NOMO-1 treated with DMSO at 0.1 percent for 48 hours (cell line): ENCODE measurements around the gene LDB3.

Experiments
- DNase-seq: peaks from one replicate; lab custom pipeline; 2025; ENCODE audit not compliant: unreplicated experiment; lab: John Stamatoyannopoulos, UW

Gene LDB3

GRCh38 chr10:86684331-86685097 lies 16.2 kb downstream of the LDB3 start:
- DNase-seq = no peak

- DNase-seq = no peak
These were observed 17.1 kb downstream of the LDB3 start for GRCh38 chr10:86685416-86685815.

- no peak for DNase-seq
These were observed 17.8 kb downstream of the LDB3 start for GRCh38 chr10:86685893-86686632.

GRCh38 chr10:86686972-86687371 lies 18.7 kb downstream of the LDB3 start:
- DNase-seq = no peak

GRCh38 chr10:86687750-86688149 lies 19.4 kb downstream of the LDB3 start:
- DNase-seq = no peak

- DNase-seq = peak; percentile 77
These were observed 20.1 kb downstream of the LDB3 start for GRCh38 chr10:86688398-86688921.

GRCh38 chr10:86689146-86689545 lies 20.8 kb downstream of the LDB3 start:
- no peak for DNase-seq

- no peak for DNase-seq
These were observed 21.9 kb downstream of the LDB3 start for GRCh38 chr10:86690231-86690630.

- no peak for DNase-seq
These were observed 22.4 kb downstream of the LDB3 start for GRCh38 chr10:86690657-86691084.

- no peak for DNase-seq
These were observed 23.2 kb downstream of the LDB3 start for GRCh38 chr10:86691333-86692022.

GRCh38 chr10:86692023-86692514 lies 23.8 kb downstream of the LDB3 start:
- no peak for DNase-seq

- no peak for DNase-seq
These were observed 24.4 kb downstream of the LDB3 start for GRCh38 chr10:86692664-86693063.

GRCh38 chr10:86693275-86693674 lies 25.0 kb downstream of the LDB3 start:
- no peak for DNase-seq

- DNase-seq = peak; percentile 42
These were observed 25.5 kb downstream of the LDB3 start for GRCh38 chr10:86693721-86694369.

GRCh38 chr10:86698207-86698940 lies 30.1 kb downstream of the LDB3 start:
- DNase-seq = no peak

GRCh38 chr10:86699125-86699524 lies 30.8 kb downstream of the LDB3 start:
- no peak for DNase-seq

- DNase-seq = no peak
These were observed 31.2 kb downstream of the LDB3 start for GRCh38 chr10:86699541-86699940.

- no peak for DNase-seq
These were observed 31.9 kb downstream of the LDB3 start for GRCh38 chr10:86699991-86700840.
